HG03064 (cell line): ENCODE results near the gene CNKSR3.
"Not testable (repeated sequence)": the region's sequence is repeated elsewhere in the genome, so short reads cannot be mapped to it uniquely, and the experiment has no call there.

ENCODE experiments used
- ATAC-seq: cut with Tn5 transposase; IDR thresholded peaks from one replicate; pipeline ENCODE4 v1.9.1; 2021; ENCODE audit warnings: low read depth; ENCODE audit not compliant: unreplicated experiment

The CNKSR3 gene

GRCh38 chr6:154510144-154510905 lies at the start of gene CNKSR3:
CNKSR3 (minus strand) TSS chr6:154510685; CDS start chr6:154510114, 571 bp downstream.
- ATAC-seq: peak; percentile 79

GRCh38 chr6:154558984-154559383 lies 48.5 kb upstream of the CNKSR3 start:
- no peak for ATAC-seq

GRCh38 chr6:154558513-154558912 lies 48.0 kb upstream of the CNKSR3 start:
- ATAC-seq: no peak

- no peak for ATAC-seq
Observed at GRCh38 chr6:154555073-154555677, 44.7 kb upstream of the CNKSR3 start.

DNA sequence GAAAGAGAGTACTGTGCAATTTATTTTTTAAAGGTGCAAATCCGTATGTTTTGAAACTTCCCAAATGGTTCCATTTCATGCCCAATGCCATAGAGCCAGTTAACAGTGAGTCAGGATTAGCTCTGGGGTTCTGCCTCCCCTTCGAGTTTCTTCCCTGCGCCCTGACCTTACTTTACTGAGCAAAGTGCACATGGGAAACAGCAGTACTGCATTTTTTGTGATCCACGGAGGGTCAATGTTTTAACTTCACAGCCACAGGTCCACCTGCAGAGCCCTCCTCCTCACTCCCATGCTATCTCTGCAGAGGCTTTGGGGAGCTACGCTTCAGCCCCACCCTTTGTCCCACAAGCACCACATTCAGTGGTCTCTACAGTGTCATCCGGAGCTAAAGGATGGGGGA lies 44.0 kb upstream of the CNKSR3 start:
- no peak for ATAC-seq

- no peak for ATAC-seq
Observed at GRCh38 chr6:154550779-154551178, 40.3 kb upstream of the CNKSR3 start.

DNA sequence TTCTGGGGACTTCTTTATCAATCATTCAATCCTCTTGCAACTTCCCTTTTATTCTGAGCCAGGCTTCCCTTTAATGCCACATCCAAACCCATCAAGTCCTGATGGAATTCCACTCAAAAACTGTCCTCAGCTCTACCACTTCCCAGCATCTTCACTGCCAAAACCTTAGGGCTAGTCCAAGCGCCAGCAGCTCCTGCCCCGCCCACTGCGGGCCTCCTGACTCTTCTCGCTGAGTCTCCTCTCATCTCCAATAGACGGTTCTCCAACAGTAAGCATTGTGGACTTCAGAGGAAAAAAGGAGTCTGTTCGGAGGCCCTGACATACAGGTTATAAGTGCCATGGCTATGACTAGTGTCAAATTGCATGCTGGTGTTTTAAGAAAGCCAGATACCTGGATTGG lies 38.7 kb upstream of the CNKSR3 start:
- no peak for ATAC-seq

GRCh38 chr6:154548130-154548830 lies 37.8 kb upstream of the CNKSR3 start:
- ATAC-seq: no peak

- ATAC-seq: no peak
Observed at GRCh38 chr6:154543628-154544027, 33.1 kb upstream of the CNKSR3 start.

DNA sequence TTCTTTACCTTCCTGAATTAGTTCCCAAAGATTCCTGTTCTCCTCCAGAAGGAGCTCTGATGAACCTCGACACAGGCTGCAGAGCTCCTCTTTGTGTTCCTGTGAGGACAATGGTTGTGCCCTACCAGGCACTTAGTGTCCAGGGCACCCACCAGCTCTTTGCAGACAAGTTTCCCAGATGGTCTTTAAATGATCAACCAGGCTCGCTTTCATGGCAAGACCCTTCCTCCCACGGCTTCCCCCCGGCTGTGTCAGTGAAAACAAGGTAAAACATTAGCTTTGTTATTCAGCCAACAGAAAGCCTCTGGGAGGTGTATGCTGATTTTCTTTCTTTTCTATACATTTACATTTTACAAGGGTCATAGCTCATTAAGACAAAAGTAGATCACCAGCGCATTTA lies 32.3 kb upstream of the CNKSR3 start:
- no peak for ATAC-seq

DNA sequence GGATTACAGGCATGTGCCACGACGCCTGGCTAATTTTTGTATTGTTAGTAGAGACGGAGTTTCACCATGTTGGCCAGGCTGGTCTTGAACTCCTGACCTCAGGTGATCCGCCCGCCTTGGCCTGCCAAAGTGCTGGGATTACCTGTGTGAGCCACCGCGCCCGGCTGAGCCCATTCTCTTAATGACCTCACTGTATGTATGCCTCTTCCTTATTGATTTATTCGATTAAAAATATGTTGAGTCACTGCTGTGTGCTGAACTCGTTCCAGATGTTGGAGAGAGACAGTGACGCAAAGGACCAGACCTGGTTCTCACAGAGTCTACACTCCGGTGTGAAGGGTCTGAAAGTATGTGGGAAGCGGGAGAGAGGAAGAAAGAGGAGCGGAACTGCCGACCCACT lies 31.4 kb upstream of the CNKSR3 start:
- ATAC-seq: not testable (repeated sequence)

DNA sequence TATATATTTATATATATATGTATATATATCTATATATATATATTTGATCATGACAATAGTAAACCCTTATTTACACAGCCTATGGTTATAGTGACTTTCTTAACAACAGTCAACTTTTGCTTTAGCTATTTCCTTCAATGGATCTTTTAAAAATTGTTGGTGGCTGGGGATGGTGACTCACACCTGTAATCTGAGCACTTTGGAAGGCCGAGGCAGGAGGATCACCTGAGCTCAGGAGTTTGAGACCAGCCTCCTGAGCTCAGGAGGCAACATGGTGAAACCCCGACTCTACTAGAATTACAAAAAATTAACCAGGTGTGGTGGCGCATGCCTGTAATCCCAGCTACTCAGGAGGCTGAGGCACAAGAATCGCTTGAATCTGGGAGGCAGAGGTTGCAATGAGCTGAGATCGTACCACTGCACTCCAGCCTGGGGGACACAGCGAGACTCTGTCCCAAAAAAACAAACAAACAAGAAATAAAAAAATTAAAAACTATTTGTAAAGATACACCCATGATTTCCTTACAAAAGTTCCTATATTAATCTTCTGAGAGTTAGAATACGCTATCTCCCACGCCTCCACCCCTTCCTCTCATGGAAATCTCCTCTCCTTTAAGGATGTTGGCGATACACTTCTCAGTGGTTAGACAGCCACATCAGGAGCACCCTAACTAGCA lies 29.2 kb upstream of the CNKSR3 start:
- no peak for ATAC-seq

DNA sequence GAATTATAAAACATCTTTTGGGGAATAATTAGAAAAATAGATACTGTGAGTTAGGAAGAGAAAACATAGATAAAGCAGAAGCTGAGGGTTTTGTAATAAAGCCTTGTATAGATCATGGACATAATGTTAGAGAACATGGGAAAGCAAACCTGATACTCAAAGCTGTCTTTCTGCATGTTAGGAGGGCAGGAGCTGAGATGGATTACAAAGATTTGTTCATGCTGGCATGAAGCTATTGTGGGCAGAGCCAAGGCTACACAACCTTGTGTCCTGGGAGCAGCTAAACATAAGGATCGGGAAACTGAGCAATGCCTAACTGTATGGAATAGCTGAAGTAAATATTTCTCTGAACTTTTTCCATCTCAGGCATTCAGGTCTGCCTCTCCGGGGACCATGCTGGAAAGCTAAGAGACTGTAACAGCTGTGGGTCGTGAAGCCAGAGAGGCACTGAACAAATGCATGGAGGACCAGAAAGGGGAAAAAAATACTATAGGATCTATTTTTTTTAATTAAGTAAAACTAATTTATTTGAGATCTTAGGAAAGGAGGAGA lies 28.2 kb upstream of the CNKSR3 start:
- ATAC-seq: no peak

- no peak for ATAC-seq
Observed at GRCh38 chr6:154537511-154538325, 27.2 kb upstream of the CNKSR3 start.

GRCh38 chr6:154536999-154537398 lies 26.5 kb upstream of the CNKSR3 start:
- no peak for ATAC-seq

DNA sequence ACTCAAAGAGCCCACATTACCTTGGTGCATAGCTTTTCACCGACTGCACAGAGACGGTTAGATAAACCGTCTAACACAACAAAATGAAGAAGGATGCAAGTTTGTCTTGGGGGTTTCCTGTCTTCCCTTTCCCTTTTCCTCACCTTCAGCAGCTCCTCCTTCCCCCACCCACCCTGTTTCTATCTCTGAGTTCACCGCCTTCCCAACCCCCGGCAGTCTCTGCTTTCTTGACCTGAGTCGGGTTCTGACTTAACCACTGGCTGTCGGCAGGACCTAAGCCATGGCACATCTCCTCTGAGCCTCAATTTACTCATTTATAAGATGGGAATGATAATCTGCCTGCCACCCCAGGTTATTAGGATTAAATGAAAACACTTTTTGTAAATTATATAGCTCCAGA lies 25.8 kb upstream of the CNKSR3 start:
- ATAC-seq: no peak

GRCh38 chr6:154535851-154536250 lies 25.4 kb upstream of the CNKSR3 start:
- no peak for ATAC-seq

- ATAC-seq: no peak
Observed at GRCh38 chr6:154535147-154535546, 24.7 kb upstream of the CNKSR3 start.

DNA sequence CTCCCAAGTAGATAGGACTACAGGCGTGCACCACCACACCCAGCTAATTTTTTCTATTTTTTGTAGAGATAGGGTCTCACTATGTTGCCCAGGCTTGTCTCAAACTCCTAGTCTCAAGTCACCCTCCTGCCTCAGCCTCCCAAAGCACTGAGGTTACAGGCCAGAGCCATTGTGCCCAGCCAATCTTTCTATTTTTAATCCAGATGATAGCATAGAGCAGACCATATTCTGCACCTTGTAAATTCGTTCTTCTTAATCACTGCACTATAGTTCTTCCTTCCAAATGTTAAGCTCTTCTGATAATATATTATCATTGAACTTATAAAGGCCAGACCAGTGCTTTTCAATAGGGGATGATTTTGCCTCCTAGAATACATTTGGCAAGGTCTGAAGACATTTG lies 24.0 kb upstream of the CNKSR3 start:
- ATAC-seq: no peak

DNA sequence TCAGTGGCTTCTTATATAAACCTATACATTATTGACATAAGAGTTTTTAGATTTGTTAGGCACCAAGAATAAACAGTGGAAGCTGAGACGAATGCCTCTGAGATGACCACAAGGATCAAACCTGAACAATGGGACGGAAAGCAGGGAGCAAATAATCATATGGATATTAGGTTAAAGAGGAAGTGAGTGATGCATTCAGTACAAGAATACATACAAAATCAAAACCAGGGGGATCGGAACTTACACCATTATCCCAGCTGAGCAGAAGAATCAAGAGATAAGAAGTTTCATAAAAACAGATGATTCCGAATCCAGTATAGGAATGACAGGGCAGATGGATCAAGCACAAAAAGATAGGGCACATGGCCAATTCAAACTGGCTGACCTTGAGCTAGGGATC lies 21.9 kb upstream of the CNKSR3 start:
- no peak for ATAC-seq
